Trophoblast cell (in vitro differentiated cells and primary cell): ENCODE data around the gene ALOX5AP.

Experiments
- DNase-seq, 2 donors: peaks; one replicate each; pipeline ENCODE4 v3.0.0-alpha.2; 2016
- H2AFZ ChIP-seq: 2 replicates; pipeline ENCODE4 v1.6.1; 2013; ENCODE audit warnings: low read length, moderate library complexity, mild to moderate bottlenecking; ENCODE audit not compliant: insufficient read depth, poor library complexity
- H2AK5ac ChIP-seq: 2 replicates; pipeline ENCODE4 v1.6.1; 2013; ENCODE audit warnings: mild to moderate bottlenecking, low read length
- H2BK120ac ChIP-seq: 2 replicates; pipeline ENCODE4 v1.6.1; 2013; ENCODE audit warnings: low read length, mild to moderate bottlenecking, moderate library complexity; ENCODE audit not compliant: insufficient read depth, poor library complexity
- H2BK12ac ChIP-seq: 2 replicates; pipeline ENCODE4 v1.6.1; 2013; ENCODE audit warnings: mild to moderate bottlenecking, low read length, moderate library complexity
- H2BK5ac ChIP-seq: 2 replicates; pipeline ENCODE4 v1.6.1; 2013; ENCODE audit warnings: low read length, low read depth, moderate library complexity, mild to moderate bottlenecking; ENCODE audit not compliant: poor library complexity
- H3K14ac ChIP-seq: 2 replicates; pipeline ENCODE4 v1.6.1; 2013; ENCODE audit warnings: mild to moderate bottlenecking, low read length
- H3K18ac ChIP-seq: 2 replicates; pipeline ENCODE4 v1.6.1; 2013; ENCODE audit warnings: mild to moderate bottlenecking, low read length
- H3K23ac ChIP-seq: 2 replicates; pipeline ENCODE4 v1.6.1; 2013; ENCODE audit warnings: low read length
- H3K27ac ChIP-seq: 2 replicates; pipeline ENCODE4 v1.5.1; 2013; ENCODE audit warnings: low read depth, mild to moderate bottlenecking, inconsistent platforms, low read length, moderate library complexity
- H3K27me3 ChIP-seq: 2 replicates; pipeline ENCODE4 v1.6.1; 2013; ENCODE audit warnings: inconsistent platforms, mild to moderate bottlenecking, low read length, moderate library complexity; ENCODE audit not compliant: insufficient read depth
- H3K36me3 ChIP-seq, 2 experiments: 1 replicate in 1 of 2; 2 replicates in 1 of 2; pipeline ENCODE4 v1.6.1; 2013; ENCODE audit warnings: low read length in 2 of 2, mild to moderate bottlenecking in 2 of 2, moderate library complexity in 1 of 2; ENCODE audit not compliant: insufficient read depth in 2 of 2, control insufficient read depth in 1 of 2
- H3K4ac ChIP-seq: 2 replicates; pipeline ENCODE4 v1.6.1; 2013; ENCODE audit warnings: low read depth, mild to moderate bottlenecking, low read length, moderate library complexity
- H3K4me1 ChIP-seq, 2 experiments: 1 replicate in 1 of 2; 2 replicates in 1 of 2; pipeline ENCODE4 v1.6.1; 2013; ENCODE audit warnings: low read length in 2 of 2, mild to moderate bottlenecking in 2 of 2, moderate library complexity in 1 of 2; ENCODE audit not compliant: insufficient read depth in 2 of 2, control insufficient read depth in 1 of 2
- H3K4me2 ChIP-seq: 2 replicates; pipeline ENCODE4 v1.6.1; 2013; ENCODE audit warnings: inconsistent platforms, mild to moderate bottlenecking, low read length, moderate library complexity
- H3K4me3 ChIP-seq: 2 replicates; pipeline ENCODE4 v1.5.1; 2013; ENCODE audit warnings: mild to moderate bottlenecking, low read depth, low read length, inconsistent platforms
- H3K79me1 ChIP-seq: one replicate; pipeline ENCODE4 v1.6.1; 2013; ENCODE audit warnings: low read length
- H3K79me2 ChIP-seq: 2 replicates; pipeline ENCODE4 v1.6.1; 2013; ENCODE audit warnings: low read length, mild to moderate bottlenecking; ENCODE audit not compliant: control insufficient read depth, insufficient read depth, poor library complexity
- H3K9ac ChIP-seq: 2 replicates; pipeline ENCODE4 v1.6.1; 2013; ENCODE audit warnings: mild to moderate bottlenecking, low read length
- H3K9me3 ChIP-seq: 2 replicates; pipeline ENCODE4 v1.6.1; 2013; ENCODE audit warnings: low read depth, mild to moderate bottlenecking, control low read depth, inconsistent platforms, low read length; ENCODE audit not compliant: insufficient read depth
- H4K12ac ChIP-seq: 2 replicates; pipeline ENCODE4 v1.6.1; 2013; ENCODE audit warnings: low read depth, mild to moderate bottlenecking, low read length, moderate library complexity
- H4K8ac ChIP-seq: 2 replicates; pipeline ENCODE4 v1.6.1; 2013; ENCODE audit warnings: low read depth, mild to moderate bottlenecking, low read length, moderate library complexity
- H4K91ac ChIP-seq: one replicate; pipeline ENCODE4 v1.6.1; 2013; ENCODE audit warnings: low read depth, mild to moderate bottlenecking, low read length, moderate library complexity
- WGBS: extraction: QIAGEN DNeasy Blood & Tissue Kit; methylation state at CpG from one replicate; pipeline ENCODE4 v1.1.7; 2013; ENCODE audit warnings: missing lambda C conversion rate; ENCODE audit not compliant: insufficient read length, insufficient coverage; ENCODE audit errors: extremely low coverage; 5-methylcytosine and 5-hydroxymethylcytosine counted together

ALOX5AP gene

GRCh38 chr13:30735872-30736175 is 481 bp downstream of the ALOX5AP start:
- DNase-seq, result no peak
- no peak overlapping the region for H2BK12ac ChIP-seq
- no peak overlapping the region for H3K4ac ChIP-seq
- WGBS, result no CpG with 5 or more reads among the region's 2 CpGs
- H2AFZ ChIP-seq, result no peak overlapping the region
- no peak overlapping the region for H2AK5ac ChIP-seq
- H4K8ac ChIP-seq, result no peak overlapping the region
- no peak overlapping the region for H3K4me2 ChIP-seq
- no peaks in the 10 kb centered on the region for H3K27me3 ChIP-seq
- H4K91ac ChIP-seq, result no peak overlapping the region
- no peak overlapping the region for H3K27ac ChIP-seq
- H3K4me1 ChIP-seq, result peaks cover 5 to 11% of the 10 kb centered on the region in 2 experiments
- H3K9me3 ChIP-seq, result peaks cover 1% of the 10 kb centered on the region
- no peaks in the 10 kb centered on the region for H3K36me3 ChIP-seq
- H2BK5ac ChIP-seq, result no peak overlapping the region
- no peak overlapping the region for H3K9ac ChIP-seq
- H3K14ac ChIP-seq, result no peak overlapping the region
- no peak overlapping the region for H2BK120ac ChIP-seq
- no peak overlapping the region for H3K23ac ChIP-seq
- no peak overlapping the region for H4K12ac ChIP-seq
- H3K4me3 ChIP-seq, result no peak overlapping the region
- no peak overlapping the region for H3K18ac ChIP-seq
- H3K79me2 ChIP-seq, result no peaks in the 10 kb centered on the region
- H3K79me1 ChIP-seq, result peaks cover 15% of the 10 kb centered on the region

GRCh38 chr13:30736461-30737320 is 1.3 kb downstream of the ALOX5AP start:
- H3K27ac ChIP-seq, result no peak overlapping the region
- H2AFZ ChIP-seq, result no peak overlapping the region
- no peaks in the 10 kb centered on the region for H3K27me3 ChIP-seq
- no peak overlapping the region for H3K18ac ChIP-seq
- no peak overlapping the region for H4K8ac ChIP-seq
- peaks cover 5 to 10% of the 10 kb centered on the region in 2 experiments for H3K4me1 ChIP-seq
- no peaks in the 10 kb centered on the region for H3K79me2 ChIP-seq
- H3K36me3 ChIP-seq, result no peaks in the 10 kb centered on the region
- H4K91ac ChIP-seq, result no peak overlapping the region
- H2BK120ac ChIP-seq, result no peak overlapping the region
- H3K4me2 ChIP-seq, result no peak overlapping the region
- no peak overlapping the region for H3K4me3 ChIP-seq
- no peak overlapping the region for H2BK5ac ChIP-seq
- H3K79me1 ChIP-seq, result peaks cover 15% of the 10 kb centered on the region
- no peak overlapping the region for H3K9ac ChIP-seq
- H3K14ac ChIP-seq, result no peak overlapping the region
- no CpG with 5 or more reads among the region's 5 CpGs for WGBS
- no peak for DNase-seq
- H3K4ac ChIP-seq, result no peak overlapping the region
- no peak overlapping the region for H3K23ac ChIP-seq
- no peak overlapping the region for H2BK12ac ChIP-seq
- no peak overlapping the region for H2AK5ac ChIP-seq
- H3K9me3 ChIP-seq, result peaks cover 1% of the 10 kb centered on the region
- no peak overlapping the region for H4K12ac ChIP-seq

GRCh38 chr13:30737511-30738337 is 2.4 kb downstream of the ALOX5AP start:
- H2BK120ac ChIP-seq, result peak overlapping the region; percentile 50
- WGBS, result no CpG with 5 or more reads among the region's 3 CpGs
- no peak overlapping the region for H3K14ac ChIP-seq
- H4K8ac ChIP-seq, result no peak overlapping the region
- peak in 1 of 2 donors; percentile 21 for DNase-seq
- no peak overlapping the region for H3K4me3 ChIP-seq
- peaks cover 18% of the 10 kb centered on the region for H3K79me1 ChIP-seq
- no peak overlapping the region for H3K4ac ChIP-seq
- H2AK5ac ChIP-seq, result peak overlapping the region; percentile 48
- H3K23ac ChIP-seq, result peak overlapping the region; percentile 21
- no peaks in the 10 kb centered on the region for H3K36me3 ChIP-seq
- no peak overlapping the region for H3K4me2 ChIP-seq
- peak overlapping the region; percentile 44 for H2BK12ac ChIP-seq
- H2AFZ ChIP-seq, result no peak overlapping the region
- no peak overlapping the region for H2BK5ac ChIP-seq
- H3K79me2 ChIP-seq, result no peaks in the 10 kb centered on the region
- no peak overlapping the region for H4K12ac ChIP-seq
- no peak overlapping the region for H3K18ac ChIP-seq
- H3K4me1 ChIP-seq, result peaks cover 7 to 14% of the 10 kb centered on the region in 2 experiments
- no peaks in the 10 kb centered on the region for H3K27me3 ChIP-seq
- peaks cover 1% of the 10 kb centered on the region for H3K9me3 ChIP-seq
- H3K9ac ChIP-seq, result no peak overlapping the region
- no peak overlapping the region for H3K27ac ChIP-seq
- no peak overlapping the region for H4K91ac ChIP-seq

- no peak overlapping the region for H3K18ac ChIP-seq
- H3K27ac ChIP-seq, result no peak overlapping the region
- H4K12ac ChIP-seq, result no peak overlapping the region
- WGBS, result no CpG with 5 or more reads among the region's 9 CpGs
- H3K27me3 ChIP-seq, result no peaks in the 10 kb centered on the region
- H3K9me3 ChIP-seq, result peaks cover 1% of the 10 kb centered on the region
- no peak overlapping the region for H3K4me3 ChIP-seq
- no peak overlapping the region for H3K9ac ChIP-seq
- H3K79me1 ChIP-seq, result peaks cover 22% of the 10 kb centered on the region
- no peak overlapping the region for H3K4me2 ChIP-seq
- DNase-seq, result peak; percentile 48 to 59
- H3K4me1 ChIP-seq, result peaks cover 11 to 18% of the 10 kb centered on the region in 2 experiments
- H4K91ac ChIP-seq, result no peak overlapping the region
- no peak overlapping the region for H3K23ac ChIP-seq
- H3K79me2 ChIP-seq, result no peaks in the 10 kb centered on the region
- H2BK5ac ChIP-seq, result no peak overlapping the region
- H3K14ac ChIP-seq, result no peak overlapping the region
- H3K36me3 ChIP-seq, result no peaks in the 10 kb centered on the region
- no peak overlapping the region for H2BK120ac ChIP-seq
- no peak overlapping the region for H4K8ac ChIP-seq
- H2AFZ ChIP-seq, result no peak overlapping the region
- no peak overlapping the region for H2AK5ac ChIP-seq
- no peak overlapping the region for H2BK12ac ChIP-seq
- no peak overlapping the region for H3K4ac ChIP-seq
Measured at GRCh38 chr13:30738526-30739236, 3.3 kb downstream of the ALOX5AP start.
